ENCODE measurements around the gene KCNJ6. TPM values are rescaled to one million over a fixed set of nuclear protein-coding genes. Genes with fewer than 3 reads are reported as not detected.

Gene KCNJ6
- total RNA-seq (2021; fragmentation: NEBNext Ultra II Directional; extraction: Animal tissue kit (Norgen Biotek cat#: 25700)) = not detected
- long read RNA-seq = 0 reads

- Mint-ChIP-seq H3K27me3 (ENCODE audit: insufficient read depth) (peaks cover 28% of the 10 kb centered on the region), H3K9me3 (no peaks in the 10 kb centered on the region), H3K4me1 (ENCODE audit: low read depth) (peaks cover 31% of the 10 kb centered on the region), H3K27ac (no peak within 1 kb of the TSS), H3K4me3 (peak within 1 kb of the TSS; percentile 39; the same call in 1 of the 2 replicates), H3K36me3 (ENCODE audit: low read depth) (no peaks in the 10 kb centered on the region)
- TF ChIP-seq CTCF (IDR thresholded peaks at IDR 0.05) = peak; percentile 81
- no peak for DNase-seq
Observed at GRCh38 chr21:37916310-37917051, at the start of gene KCNJ6. KCNJ6 (minus strand) TSS chr21:37916457; CDS start chr21:37840682, 75,775 bp downstream.

- no peak overlapping the region for H3K27ac Mint-ChIP-seq
- no peak for TF ChIP-seq CTCF (IDR thresholded peaks at IDR 0.05)
- no peaks in the 10 kb centered on the region for H3K9me3 Mint-ChIP-seq
- no peak for DNase-seq
- H3K27me3 Mint-ChIP-seq (ENCODE audit: insufficient read depth) = peaks cover 32% of the 10 kb centered on the region
- no peaks in the 10 kb centered on the region for H3K4me1 Mint-ChIP-seq (ENCODE audit: low read depth)
- no peak overlapping the region for H3K4me3 Mint-ChIP-seq
- no peaks in the 10 kb centered on the region for H3K36me3 Mint-ChIP-seq (ENCODE audit: low read depth)
Observed at GRCh38 chr21:37965088-37965805, 49.0 kb upstream of the KCNJ6 start.

GRCh38 chr21:37958537-37958936 is 42.3 kb upstream of the KCNJ6 start:
- Mint-ChIP-seq H3K27me3 (ENCODE audit: insufficient read depth) (peaks cover 39% of the 10 kb centered on the region), H3K9me3 (no peaks in the 10 kb centered on the region)

GRCh38 chr21:37956772-37957171 is 40.5 kb upstream of the KCNJ6 start:
- no peak overlapping the region for H3K27ac Mint-ChIP-seq
- no peak for DNase-seq
- no peaks in the 10 kb centered on the region for H3K9me3 Mint-ChIP-seq
- H3K4me3 Mint-ChIP-seq = no peak overlapping the region
- no peak for TF ChIP-seq CTCF (IDR thresholded peaks at IDR 0.05)
- no peaks in the 10 kb centered on the region for H3K36me3 Mint-ChIP-seq (ENCODE audit: low read depth)
- no peaks in the 10 kb centered on the region for H3K4me1 Mint-ChIP-seq (ENCODE audit: low read depth)
- peaks cover 42% of the 10 kb centered on the region for H3K27me3 Mint-ChIP-seq (ENCODE audit: insufficient read depth)

More at GRCh38 chr21:37958537-37958936, 42.3 kb upstream of the KCNJ6 start:
- TF ChIP-seq CTCF (IDR thresholded peaks at IDR 0.05) = no peak
- Mint-ChIP-seq H3K27ac (no peak overlapping the region), H3K36me3 (ENCODE audit: low read depth) (no peaks in the 10 kb centered on the region), H3K4me3 (no peak overlapping the region), H3K4me1 (ENCODE audit: low read depth) (no peaks in the 10 kb centered on the region)
- no peak for DNase-seq

- Mint-ChIP-seq H3K4me1 (ENCODE audit: low read depth) (no peaks in the 10 kb centered on the region), H3K9me3 (no peaks in the 10 kb centered on the region), H3K27me3 (ENCODE audit: insufficient read depth) (peaks cover 5% of the 10 kb centered on the region), H3K27ac (no peak overlapping the region), H3K36me3 (ENCODE audit: low read depth) (no peaks in the 10 kb centered on the region), H3K4me3 (no peak overlapping the region)
- DNase-seq = no peak
- TF ChIP-seq CTCF (IDR thresholded peaks at IDR 0.05) = no peak
Observed at GRCh38 chr21:37945036-37945435, 28.8 kb upstream of the KCNJ6 start.
